SK-N-SH treated with all-trans-retinoic acid at 6 μM for 48 hours (cell line): Measurements from ENCODE around the gene ZNF625.

ENCODE experiments used
- ARNTL ChIP-seq: fragments of 450-650 bp; formaldehyde crosslinking; IDR thresholded peaks from 2 replicates; pipeline ENCODE4 v1.5.0; 2020; ENCODE audit warnings: low read depth, mild to moderate bottlenecking, moderate library complexity, borderline replicate concordance
- CREB5 ChIP-seq: fragments of 250-450 bp; sonication (Bioruptor Pico); IDR thresholded peaks from 2 replicates; pipeline ENCODE4 v1.5.1; 2020; ENCODE audit warnings: low read depth, mild to moderate bottlenecking, moderate library complexity
- CSRNP3 ChIP-seq: fragments of 250-450 bp; sonication (Bioruptor Pico); IDR thresholded peaks from 2 replicates; pipeline ENCODE4 v1.5.1; 2021; ENCODE audit warnings: mild to moderate bottlenecking, moderate library complexity
- ESRRG ChIP-seq: fragments of 250-450 bp; sonication (Bioruptor Pico); IDR thresholded peaks from 2 replicates; pipeline ENCODE4 v1.6.1; 2021; ENCODE audit warnings: mild to moderate bottlenecking
- OSR1 ChIP-seq: fragments of 250-450 bp; sonication (Bioruptor Pico); IDR thresholded peaks from 2 replicates; pipeline ENCODE4 v1.8.0; 2022; ENCODE audit warnings: moderate library complexity, mild to moderate bottlenecking, inconsistent platforms
- PATZ1 ChIP-seq: fragments of 250-450 bp; sonication (Bioruptor Pico); IDR thresholded peaks from 2 replicates; pipeline ENCODE4 v1.8.0; 2020; ENCODE audit warnings: mild to moderate bottlenecking, moderate library complexity, borderline replicate concordance
- RARB ChIP-seq: fragments of 250-450 bp; sonication (Bioruptor Pico); IDR thresholded peaks from 2 replicates; pipeline ENCODE4 v1.8.0; 2021; ENCODE audit warnings: mild to moderate bottlenecking, moderate library complexity
- SNAI2 ChIP-seq: fragments of 250-450 bp; sonication (Bioruptor Pico); IDR thresholded peaks from 2 replicates; pipeline ENCODE4 v1.5.0; 2020; ENCODE audit warnings: mild to moderate bottlenecking, moderate library complexity

GRCh38 chr19:12159773-12160414 is 3.4 kb upstream of the ZNF625 start:
- TF ChIP-seq PATZ1 (CRISPR knock-in tag) (no peak), RARB (CRISPR knock-in tag) (no peak), ARNTL (no peak), CREB5 (CRISPR knock-in tag) (no peak), OSR1 (CRISPR knock-in tag) (no peak), CSRNP3 (no peak), SNAI2 (CRISPR knock-in tag) (no peak), ESRRG (CRISPR knock-in tag) (no peak)
